GM12874 (cell line): ENCODE data around the gene PICALM.
A peak's percentile ranks its signal among the peaks of the same experiment; 100 is the strongest.

Source experiments
- TF ChIP-seq, protein P1 (sequence below): IDR thresholded peaks from 2 replicates; pipeline ENCODE4 v1.5.1; 2011; ENCODE audit warnings: low read depth, mild to moderate bottlenecking, control low read depth, low read length, moderate library complexity; ENCODE audit not compliant: insufficient read depth

PICALM gene

GRCh38 chr11:85945296-85945695 lies 123.6 kb downstream of the PICALM start:
- TF ChIP-seq, protein P1, sequence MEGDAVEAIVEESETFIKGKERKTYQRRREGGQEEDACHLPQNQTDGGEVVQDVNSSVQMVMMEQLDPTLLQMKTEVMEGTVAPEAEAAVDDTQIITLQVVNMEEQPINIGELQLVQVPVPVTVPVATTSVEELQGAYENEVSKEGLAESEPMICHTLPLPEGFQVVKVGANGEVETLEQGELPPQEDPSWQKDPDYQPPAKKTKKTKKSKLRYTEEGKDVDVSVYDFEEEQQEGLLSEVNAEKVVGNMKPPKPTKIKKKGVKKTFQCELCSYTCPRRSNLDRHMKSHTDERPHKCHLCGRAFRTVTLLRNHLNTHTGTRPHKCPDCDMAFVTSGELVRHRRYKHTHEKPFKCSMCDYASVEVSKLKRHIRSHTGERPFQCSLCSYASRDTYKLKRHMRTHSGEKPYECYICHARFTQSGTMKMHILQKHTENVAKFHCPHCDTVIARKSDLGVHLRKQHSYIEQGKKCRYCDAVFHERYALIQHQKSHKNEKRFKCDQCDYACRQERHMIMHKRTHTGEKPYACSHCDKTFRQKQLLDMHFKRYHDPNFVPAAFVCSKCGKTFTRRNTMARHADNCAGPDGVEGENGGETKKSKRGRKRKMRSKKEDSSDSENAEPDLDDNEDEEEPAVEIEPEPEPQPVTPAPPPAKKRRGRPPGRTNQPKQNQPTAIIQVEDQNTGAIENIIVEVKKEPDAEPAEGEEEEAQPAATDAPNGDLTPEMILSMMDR = no peak

GRCh38 chr11:85941380-85941973 lies 127.4 kb downstream of the PICALM start:
- TF ChIP-seq, protein P1 = peak; percentile 61

GRCh38 chr11:85939099-85940015 lies 129.5 kb downstream of the PICALM start:
- TF ChIP-seq, protein P1 = no peak

DNA sequence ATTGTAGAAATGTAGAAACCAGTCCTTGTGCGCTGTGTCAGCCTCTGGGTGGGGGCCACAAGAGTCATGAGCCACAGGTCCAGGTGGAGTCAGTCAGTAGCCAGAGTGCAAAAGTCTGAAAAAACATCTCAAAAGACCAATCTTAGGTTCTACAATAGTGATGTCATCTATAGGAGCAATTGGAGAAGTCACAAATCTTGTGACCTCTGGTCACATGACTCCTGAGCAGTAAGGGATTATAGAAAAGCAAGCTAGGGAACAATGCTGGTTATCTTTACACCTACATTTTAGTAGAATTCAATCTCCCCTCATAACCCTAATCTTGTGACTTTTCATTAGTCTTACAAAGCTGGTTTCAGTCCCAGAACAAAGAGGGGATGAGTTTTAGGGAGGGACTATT lies 131.0 kb downstream of the PICALM start:
- TF ChIP-seq, protein P1 = no peak

DNA sequence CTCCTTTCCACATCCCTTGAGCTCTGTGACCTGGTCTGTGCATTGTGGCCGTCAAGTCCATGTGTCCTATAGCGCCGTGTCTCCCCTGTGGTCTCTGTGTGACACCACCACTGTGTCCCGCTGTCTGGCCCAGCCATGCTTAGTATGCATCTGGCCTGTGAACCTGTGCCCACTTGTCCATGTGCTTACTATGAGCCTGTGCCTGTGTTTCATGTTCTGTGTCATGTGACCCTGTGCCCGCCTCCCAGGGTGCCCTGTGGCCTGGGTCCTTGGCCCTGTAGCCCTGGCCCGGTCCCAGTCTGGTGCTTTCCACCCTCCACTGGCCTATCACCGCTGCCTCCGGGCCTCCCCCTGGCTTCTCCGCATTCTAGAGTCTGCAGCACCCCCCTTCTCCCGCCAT lies 133.1 kb downstream of the PICALM start:
- TF ChIP-seq, protein P1 = no peak

DNA sequence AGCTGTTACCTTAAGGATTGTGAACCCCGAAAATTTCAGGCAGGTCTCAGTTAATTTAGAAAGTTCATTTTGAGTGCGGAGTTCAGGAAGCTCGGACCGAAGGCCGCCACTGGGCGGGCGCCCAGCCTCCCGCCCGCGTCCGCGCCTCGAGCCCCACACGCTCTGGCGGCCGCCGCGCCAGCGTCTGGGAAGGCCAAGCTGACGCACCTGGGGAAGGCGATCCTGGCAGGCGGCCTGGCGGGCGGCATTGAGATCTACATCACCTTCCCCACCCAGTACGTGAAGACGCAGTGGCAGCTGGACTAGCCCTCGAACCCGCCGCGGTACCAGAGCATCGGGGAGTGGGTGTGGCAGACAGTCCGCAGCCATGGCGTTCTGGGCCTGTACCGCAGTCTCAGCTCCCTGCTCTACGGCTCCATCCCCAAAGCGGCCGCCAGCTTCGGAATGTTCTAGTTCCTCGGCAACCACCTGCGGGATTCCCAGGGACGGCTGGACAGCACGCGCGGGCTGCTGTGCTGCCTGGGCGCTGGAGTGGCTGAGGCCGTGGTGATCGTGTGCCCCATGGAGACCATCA lies 134.2 kb downstream of the PICALM start:
- TF ChIP-seq, protein P1 = no peak

DNA sequence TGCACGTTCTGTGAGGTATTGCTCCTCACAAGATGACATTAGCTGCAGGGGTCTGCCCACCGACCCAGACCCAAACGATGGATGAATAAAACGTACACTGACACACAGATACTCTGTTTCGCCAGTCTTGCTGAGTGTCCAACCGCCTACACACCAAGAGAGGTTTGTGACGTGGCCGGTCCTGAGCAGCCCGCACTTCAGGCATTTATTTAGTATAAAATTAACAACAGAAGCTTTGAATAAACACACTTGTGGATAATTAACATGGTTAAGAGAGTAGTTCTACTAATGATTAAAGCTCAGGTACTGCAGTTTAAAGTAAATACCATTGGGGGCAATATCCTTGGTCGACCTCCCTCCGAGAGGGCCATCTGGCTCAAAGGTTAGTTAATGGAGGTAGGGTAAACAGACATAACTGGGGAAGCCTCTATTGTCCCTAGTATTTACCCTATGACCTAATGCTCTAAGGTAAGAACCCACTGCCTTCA lies 138.0 kb downstream of the PICALM start:
- TF ChIP-seq, protein P1 = no peak
